Ovary (tissue), 9 donors: ENCODE data around the gene CRB2. TPM values are rescaled to one million over a fixed set of nuclear protein-coding genes. Genes with fewer than 3 reads are reported as not detected.

Experiments used
- DNase-seq, 5 donors: peaks; one replicate each; pipeline ENCODE4 v3.0.0-alpha.2; 2019 to 2020
- H3K27ac ChIP-seq, 2 donors: fragments of 200-600 bp; one replicate each; pipeline versions ENCODE4 v1.5.1 to v1.8.0; 2019 to 2022
- H3K27me3 ChIP-seq: fragments of 200-600 bp; one replicate; pipeline ENCODE4 v1.8.0; 2022
- H3K36me3 ChIP-seq: fragments of 200-600 bp; sonication (generic); one replicate; pipeline ENCODE4 v1.5.1; 2019
- H3K4me1 ChIP-seq: one replicate; pipeline ENCODE4 v1.8.1; 2013; ENCODE audit warnings: mild to moderate bottlenecking, moderate library complexity; ENCODE audit not compliant: insufficient read depth
- H3K4me3 ChIP-seq: fragments of 200-600 bp; sonication (generic); one replicate; pipeline ENCODE4 v1.5.1; 2017
- H3K9me3 ChIP-seq, 2 donors: fragments of 200-600 bp in 1 of 2; sonication (generic) in 1 of 2; one replicate each; pipeline versions ENCODE4 v1.5.1 to v1.8.1; 2013 to 2019; ENCODE audit warnings: mild to moderate bottlenecking in 1 of 2, moderate library complexity in 1 of 2
- EP300 ChIP-seq: sonication (generic); formaldehyde crosslinking; IDR thresholded peaks from one replicate; pipeline ENCODE4 v1.6.1; 2017; ENCODE audit warnings: antibody characterized with exemption
- POLR2A ChIP-seq: fragments of 450-650 bp; IDR thresholded peaks from one replicate; pipeline ENCODE4 v1.6.1; 2017; ENCODE audit warnings: antibody characterized with exemption, mild to moderate bottlenecking, moderate library complexity
- WGBS, 3 donors: extraction: QIAGEN DNeasy Blood & Tissue Kit in 1 of 3; methylation state at CpG; one replicate each; pipeline versions ENCODE4 v1.1.5 to v1.1.7; 2013 to 2017; 5-methylcytosine and 5-hydroxymethylcytosine counted together
- intact Hi-C, 4 donors: fragments of 100-400 bp; cut with DNase I; formaldehyde crosslinking; loops; one replicate each; pipeline versions ENCODE4 v1.11.0 to v1.15.1; 2022 to 2023
- polyA plus RNA-seq, 2 donors: library from polyadenylated mRNA; stranded (reverse); fragments of 200-250 nt in 1 of 2; fragments of 350-450 nt in 1 of 2; fragmentation: Illumina TruSeq in 1 of 2; extraction: RNeasy Lipid Tissue Mini Kit (QIAGEN cat#74804) in 1 of 2; gene quantifications; one replicate each; pipeline ENCODE4 v1.2.3, GENCODE V29; 2013 to 2014
- total RNA-seq, 7 donors: library from RNA; depleted of rRNA in 2 of 7; stranded (reverse); fragments of >200 nt in 2 of 7; fragmentation: NEBNext Ultra II Directional in 3 of 7; extraction: Animal tissue kit (Norgen Biotek cat#: 25700) in 3 of 7; gene quantifications; one replicate each; pipeline versions ENCODE4 v1.1.0 to v1.2.4, GENCODE V29; 2016 to 2023
- TF ChIP-seq, protein P1 (sequence below), 3 donors: fragments of 450-650 bp in 2 of 3; fragments of 200-600 bp in 1 of 3; IDR thresholded peaks; one replicate each; pipeline versions ENCODE4 v1.5.1 to v1.8.0; 2016 to 2022; ENCODE audit warnings: antibody characterized with exemption in 3 of 3, mild to moderate bottlenecking in 1 of 3
- donor health status: DM: no; HTN: no; CAD: no; lungs with moderate emphysema.
- donor health status: DM: no; HTN: no; CAD: no.
- donor health status: Bipolar disorder and iron deficiency.
- donor health status: DM: yes; HTN: yes; CAD: no.
- donor health status: DM: no; HTN: no; CAD: no.
- donor health status: DM: yes; HTN: yes; CAD: no.

Gene CRB2
- total and polyA plus RNA-seq, 9 donors: 0.13 to 20.4 (median 0.48) TPM

GRCh38 chr9:123357743-123358059, 1.7 kb downstream of the CRB2 start:
- Histone ChIP-seq H3K9me3 (no peaks in the 10 kb centered on the region), H3K4me3 (no peak overlapping the region), H3K27ac (no peak overlapping the region), H3K27me3 (no peaks in the 10 kb centered on the region), H3K36me3 (no peaks in the 10 kb centered on the region), H3K4me1 (peaks cover 2% of the 10 kb centered on the region)
- TF ChIP-seq EP300 (no peak), POLR2A (no peak)
- TF ChIP-seq, protein P1, sequence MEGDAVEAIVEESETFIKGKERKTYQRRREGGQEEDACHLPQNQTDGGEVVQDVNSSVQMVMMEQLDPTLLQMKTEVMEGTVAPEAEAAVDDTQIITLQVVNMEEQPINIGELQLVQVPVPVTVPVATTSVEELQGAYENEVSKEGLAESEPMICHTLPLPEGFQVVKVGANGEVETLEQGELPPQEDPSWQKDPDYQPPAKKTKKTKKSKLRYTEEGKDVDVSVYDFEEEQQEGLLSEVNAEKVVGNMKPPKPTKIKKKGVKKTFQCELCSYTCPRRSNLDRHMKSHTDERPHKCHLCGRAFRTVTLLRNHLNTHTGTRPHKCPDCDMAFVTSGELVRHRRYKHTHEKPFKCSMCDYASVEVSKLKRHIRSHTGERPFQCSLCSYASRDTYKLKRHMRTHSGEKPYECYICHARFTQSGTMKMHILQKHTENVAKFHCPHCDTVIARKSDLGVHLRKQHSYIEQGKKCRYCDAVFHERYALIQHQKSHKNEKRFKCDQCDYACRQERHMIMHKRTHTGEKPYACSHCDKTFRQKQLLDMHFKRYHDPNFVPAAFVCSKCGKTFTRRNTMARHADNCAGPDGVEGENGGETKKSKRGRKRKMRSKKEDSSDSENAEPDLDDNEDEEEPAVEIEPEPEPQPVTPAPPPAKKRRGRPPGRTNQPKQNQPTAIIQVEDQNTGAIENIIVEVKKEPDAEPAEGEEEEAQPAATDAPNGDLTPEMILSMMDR (IDR thresholded peaks at IDR 0.05): no peak
- WGBS, 3 donors: 93 to 97% (median 94%) methylated on average over 2 of the region's 2 CpGs
- intact Hi-C loops: loop anchor here in 1 of 4 donors (10.0 kb wide), 3 partner anchors 273 to 893 kb away; no protein-coding TSS in a partner anchor
- peak in 1 of 5 donors; percentile 9 for DNase-seq

DNA sequence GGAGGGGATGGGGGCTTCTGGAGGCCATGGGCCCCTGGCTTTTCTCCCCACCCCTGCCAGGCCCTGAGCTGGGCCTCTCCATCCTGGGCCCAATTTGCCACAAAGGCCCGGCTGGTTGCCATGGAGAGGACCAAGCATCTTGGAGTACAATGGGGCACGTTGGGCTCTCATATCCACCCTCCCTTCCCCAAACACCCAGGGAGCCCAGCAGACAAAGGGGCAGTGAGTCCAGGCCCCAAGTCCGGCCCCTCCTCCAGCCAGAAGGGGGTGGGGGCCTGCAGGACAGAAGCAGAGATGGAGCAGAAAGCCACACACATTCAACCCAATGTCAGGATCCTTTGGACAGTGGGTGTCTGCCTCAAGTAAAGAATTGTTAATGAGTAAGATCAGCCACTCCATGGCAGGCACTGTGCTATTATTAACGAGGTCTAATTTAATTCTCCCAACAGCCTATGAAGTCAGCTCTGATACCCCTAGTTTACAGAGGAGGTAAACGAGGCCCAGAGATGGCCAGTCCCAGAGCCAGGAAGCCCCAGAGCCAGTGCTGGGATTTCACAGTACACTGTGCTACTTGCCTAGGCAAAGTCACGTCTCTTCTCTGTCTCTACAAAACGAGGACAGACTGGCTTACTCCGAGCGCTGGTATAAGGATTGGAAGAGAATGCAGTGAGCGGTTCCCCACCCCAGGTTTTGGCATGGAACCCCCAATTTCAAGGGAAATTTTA, 2.3 kb downstream of the CRB2 start:
- Histone ChIP-seq H3K9me3 (no peaks in the 10 kb centered on the region), H3K4me3 (no peak overlapping the region), H3K27ac (no peak overlapping the region), H3K36me3 (no peaks in the 10 kb centered on the region), H3K27me3 (no peaks in the 10 kb centered on the region), H3K4me1 (peaks cover 2% of the 10 kb centered on the region)
- TF ChIP-seq, protein P1 (IDR thresholded peaks at IDR 0.05): no peak
- TF ChIP-seq EP300: no peak
- no peak for TF ChIP-seq POLR2A
- intact Hi-C loops: loop anchor here in 1 of 4 donors (10.0 kb wide), 3 partner anchors 274 to 894 kb away; no protein-coding TSS in a partner anchor
- WGBS, 3 donors: 74 to 88% (median 78%) methylated on average over 10 of the region's 10 CpGs
- DNase-seq: no peak

GRCh38 chr9:123359106-123359505, 3.1 kb downstream of the CRB2 start:
- no peaks in the 10 kb centered on the region for H3K36me3 ChIP-seq
- no peaks in the 10 kb centered on the region for H3K4me1 ChIP-seq
- WGBS, 3 donors: 63 to 74% (median 68%) methylated on average over 2 of the region's 2 CpGs
- H3K4me3 ChIP-seq: no peak overlapping the region
- no peak overlapping the region for H3K27ac ChIP-seq
- H3K9me3 ChIP-seq: no peaks in the 10 kb centered on the region
- no peaks in the 10 kb centered on the region for H3K27me3 ChIP-seq
- TF ChIP-seq EP300 (no peak), POLR2A (no peak)
- TF ChIP-seq, protein P1 (IDR thresholded peaks at IDR 0.05): no peak
- intact Hi-C loops: loop anchor here in 1 of 4 donors (10.0 kb wide), 3 partner anchors 274 to 894 kb away; no protein-coding TSS in a partner anchor
- no peak for DNase-seq

- no peaks in the 10 kb centered on the region for H3K27me3 ChIP-seq
- peaks cover 1% of the 10 kb centered on the region for H3K4me1 ChIP-seq
- H3K27ac ChIP-seq: no peak overlapping the region
- H3K36me3 ChIP-seq: no peaks in the 10 kb centered on the region
- no peaks in the 10 kb centered on the region for H3K9me3 ChIP-seq
- DNase-seq: no peak
- intact Hi-C loops: loop anchor here in 1 of 4 donors (10.0 kb wide), 3 partner anchors 275 to 895 kb away; no protein-coding TSS in a partner anchor
- 61 to 83% (median 71%) methylated on average over 3 of the region's 3 CpGs for WGBS, 3 donors
- H3K4me3 ChIP-seq: no peak overlapping the region
- TF ChIP-seq, protein P1 (IDR thresholded peaks at IDR 0.05): no peak
- no peak for TF ChIP-seq EP300
- no peak for TF ChIP-seq POLR2A
Observed at GRCh38 chr9:123359546-123359945, 3.5 kb downstream of the CRB2 start.
